SH-SY5Y (cell line): ENCODE data around the gene RARB.

Source experiments
- GATA2 ChIP-seq: IDR thresholded peaks from 2 replicates; pipeline ENCODE4 v1.6.1; 2011; ENCODE audit warnings: mild to moderate bottlenecking, low read depth, low read length
- GATA3 ChIP-seq: IDR thresholded peaks from 2 replicates; pipeline ENCODE4 v1.6.1; 2011; ENCODE audit warnings: low read depth, mild to moderate bottlenecking, low read length, moderate library complexity

DNA sequence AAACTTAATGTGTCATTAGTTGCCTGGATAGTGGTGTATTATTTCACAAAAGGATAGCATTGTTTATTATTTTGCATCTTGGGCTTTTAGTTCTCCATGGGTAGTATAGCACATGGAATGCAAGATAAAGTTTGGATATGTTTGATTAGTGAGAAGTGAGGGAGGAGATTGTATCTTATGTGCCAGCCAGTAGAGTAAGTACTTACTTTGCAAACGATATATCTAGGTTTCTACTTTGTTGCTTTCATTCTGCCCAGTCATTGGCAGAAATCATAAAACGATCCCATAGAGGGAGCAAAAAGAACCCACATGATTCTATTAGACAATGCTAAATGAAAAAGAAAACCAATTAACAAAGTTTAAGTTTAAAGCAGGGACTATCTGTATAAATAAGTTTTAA is 105.3 kb downstream of the RARB start:
- TF ChIP-seq GATA2, result no peak
- no peak for TF ChIP-seq GATA3
